ENCODE measurements around the gene SMPD4.
A peak's percentile ranks its signal among the peaks of the same experiment; 100 is the strongest.
"Not testable (repeated sequence)": the region's sequence is repeated elsewhere in the genome, so short reads cannot be mapped to it uniquely, and the experiment has no call there.

Gene SMPD4

DNA sequence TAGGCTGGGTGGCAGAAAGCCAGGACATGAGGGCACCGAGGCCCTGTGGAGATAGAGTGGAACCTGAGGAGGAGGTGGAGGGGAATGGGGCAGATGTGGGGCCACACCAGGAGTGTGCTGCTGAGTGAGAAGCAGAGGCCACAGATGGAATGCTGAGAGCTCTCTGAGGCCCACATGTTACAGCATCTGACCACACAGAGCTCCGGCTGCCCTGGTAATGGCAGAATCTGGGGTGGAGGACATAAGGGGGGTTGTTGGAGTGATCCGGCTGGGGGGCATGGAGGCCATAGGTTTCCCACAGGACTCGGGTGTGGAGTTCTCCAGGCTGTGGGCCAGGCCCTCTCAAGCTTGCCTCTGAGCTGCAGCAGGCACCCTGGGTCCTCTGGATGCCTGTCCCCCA is 4.5 kb upstream of the SMPD4 start:
- no peak for DNase-seq

GRCh38 chr2:130185436-130185835 is 4.0 kb upstream of the SMPD4 start:
- DNase-seq = no peak

DNA sequence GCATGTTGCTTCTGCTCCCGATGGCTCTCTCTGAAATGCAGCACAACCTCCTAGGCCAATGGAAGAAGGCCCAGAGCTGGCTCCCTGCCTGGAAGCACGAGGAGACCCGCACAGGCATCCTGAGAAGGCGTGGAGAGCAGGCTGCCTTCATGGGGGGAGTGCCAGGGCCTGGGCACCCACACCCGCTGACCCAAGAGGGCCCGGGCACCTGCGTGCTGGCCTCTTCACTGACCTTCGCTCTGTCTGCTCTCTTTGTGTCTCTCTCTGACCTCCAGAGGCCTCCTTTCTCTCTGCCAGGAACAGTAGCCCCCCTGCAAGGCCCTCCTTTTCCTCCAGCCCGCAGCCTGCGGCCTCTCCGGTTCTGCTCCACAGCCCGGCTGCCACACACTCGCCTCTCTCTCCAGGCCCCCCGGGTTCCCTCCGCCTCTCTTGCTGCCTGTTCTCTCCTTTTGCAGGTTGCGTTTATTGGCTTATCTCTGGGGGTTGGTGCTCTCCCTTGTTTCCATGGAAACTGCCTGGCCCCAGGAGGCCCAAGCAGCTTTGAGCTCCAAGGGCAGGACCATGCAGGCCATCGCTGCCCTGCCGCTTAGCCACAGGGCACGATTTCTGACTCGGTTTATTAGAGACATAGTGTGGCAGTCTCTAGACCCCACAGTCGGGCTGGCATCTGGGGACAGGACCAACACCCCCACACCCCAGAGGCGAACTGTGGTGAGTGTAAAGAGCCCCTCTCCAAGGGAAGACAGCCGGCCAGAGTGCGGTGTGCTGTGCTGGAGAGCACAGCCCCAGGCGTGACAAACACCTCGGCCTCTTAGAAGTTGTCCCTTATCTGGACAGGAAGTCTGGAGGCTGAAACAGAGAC is 2.3 kb upstream of the SMPD4 start:
- DNase-seq = peak; percentile 47

DNA sequence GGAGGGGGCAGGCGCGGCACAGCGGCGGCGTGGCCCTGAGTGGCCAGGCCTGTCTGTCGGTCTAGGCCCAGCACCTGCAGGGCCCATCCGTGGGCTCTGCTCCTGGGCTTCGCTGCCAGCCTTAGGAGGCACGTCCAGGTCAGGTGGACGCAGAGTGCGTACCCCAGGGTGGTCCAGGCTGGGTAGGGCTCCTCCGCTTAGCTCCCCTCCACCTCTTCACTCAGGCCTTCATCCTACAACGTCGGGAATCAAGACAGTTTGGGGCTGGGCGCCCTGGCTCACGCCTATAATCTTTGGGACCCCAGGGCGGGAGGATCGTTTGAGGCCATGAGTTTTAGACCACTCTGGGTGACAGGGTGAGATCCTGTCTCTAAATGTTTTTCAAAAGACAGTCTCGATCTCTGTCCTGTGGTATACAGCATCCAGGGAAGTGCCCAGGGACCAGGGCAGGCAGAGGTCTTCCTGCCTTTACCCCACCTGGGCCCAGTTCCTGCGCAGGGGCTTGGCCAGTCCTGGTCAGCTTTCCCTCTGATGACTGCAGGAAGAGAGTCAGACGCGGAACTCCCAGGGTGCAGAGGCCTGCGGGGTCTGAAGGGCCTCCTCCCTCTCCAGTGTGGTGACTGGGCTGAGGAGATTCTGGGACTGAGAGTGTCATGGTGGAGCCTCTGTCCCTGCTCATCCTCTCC is 1.6 kb upstream of the SMPD4 start:
- DNase-seq = not testable (repeated sequence)

DNA sequence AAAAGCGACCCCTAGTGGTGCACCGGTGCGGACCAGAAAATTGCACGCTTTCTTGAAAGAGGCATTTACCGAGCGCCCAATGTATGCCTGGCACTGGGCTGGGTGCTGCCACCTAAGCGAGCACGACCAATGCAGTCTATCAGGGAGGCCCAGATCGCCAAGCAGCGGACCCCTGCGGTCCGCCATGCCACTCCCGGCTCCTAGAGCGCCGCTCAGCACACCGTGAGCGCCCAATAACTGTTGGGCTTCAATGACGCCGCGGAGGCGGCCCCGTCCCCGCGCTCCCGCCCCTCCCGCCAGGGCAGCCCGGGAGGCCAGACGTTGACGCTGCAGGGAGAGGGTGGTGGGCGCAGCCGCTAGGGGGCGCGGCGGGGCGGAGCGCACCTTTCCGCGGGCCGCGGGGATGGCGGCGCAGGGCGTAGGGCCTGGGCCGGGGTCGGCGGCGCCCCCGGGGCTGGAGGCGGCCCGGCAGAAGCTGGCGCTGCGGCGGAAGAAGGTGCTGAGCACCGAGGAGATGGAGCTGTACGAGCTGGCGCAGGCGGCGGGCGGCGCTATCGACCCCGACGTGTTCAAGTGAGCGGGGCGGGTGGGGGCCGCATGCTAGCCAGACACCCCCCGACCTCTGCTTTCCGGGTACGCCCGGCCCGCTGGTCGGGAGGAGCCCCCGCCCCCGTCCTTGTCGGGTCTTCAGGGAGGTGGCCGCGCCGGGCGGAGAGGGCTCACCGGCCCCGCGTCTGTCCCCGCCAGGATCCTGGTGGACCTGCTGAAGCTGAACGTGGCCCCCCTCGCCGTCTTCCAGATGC is 679 bp upstream of the SMPD4 start, which contains the start of gene MZT2B:
Gene MZT2B, plus strand, starts transcription at position 383 of the 803 bp plus-strand sequence. Its CDS starts 21 bp downstream, at position 404.
- peak; percentile 96 for DNase-seq

DNA sequence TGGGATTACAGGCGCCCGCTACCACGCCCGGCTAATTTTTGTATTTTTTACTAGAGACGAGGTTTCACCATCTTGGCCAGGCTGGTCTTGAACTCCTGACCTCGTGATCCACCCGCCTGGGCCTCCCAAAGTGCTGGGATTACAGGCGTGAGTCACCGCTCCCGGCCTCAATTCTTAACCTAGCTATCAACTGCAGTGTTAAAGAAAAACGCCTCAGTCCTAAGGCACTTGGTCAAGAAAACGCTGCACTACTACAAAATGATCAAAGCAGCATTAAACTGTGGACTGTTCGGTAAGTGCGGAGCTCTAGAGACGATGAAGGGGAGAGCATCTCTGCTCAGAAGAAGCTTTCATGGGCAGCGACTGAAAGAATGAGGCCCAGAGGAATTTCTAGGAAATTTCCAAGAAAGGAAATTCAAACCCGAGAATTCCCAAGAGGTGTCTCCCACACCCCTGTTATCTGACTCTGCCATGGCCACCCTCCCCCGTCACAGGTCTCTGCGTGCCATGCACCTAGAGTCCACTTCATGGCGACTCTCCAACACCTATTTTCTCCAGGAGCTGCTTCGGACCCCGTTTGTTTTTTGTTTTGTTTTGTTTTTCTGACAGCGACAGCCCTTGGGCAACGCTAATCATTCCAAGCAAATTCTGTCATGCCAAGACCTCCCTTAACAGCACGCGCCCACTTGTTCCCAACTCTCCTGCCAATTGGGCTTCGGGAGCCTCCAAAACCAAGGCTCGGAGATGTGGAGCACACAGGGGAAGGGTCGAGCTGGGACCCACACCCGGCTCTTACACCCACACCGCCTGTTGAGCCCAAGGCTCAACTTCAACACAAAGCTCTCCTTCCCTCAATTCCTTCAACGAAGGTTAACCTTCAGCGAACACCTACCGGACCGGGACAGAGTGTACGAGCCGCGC is 738 bp downstream of the SMPD4 start:
- DNase-seq = not testable (repeated sequence)

- DNase-seq = not testable (repeated sequence)
Measured at GRCh38 chr2:130174866-130175265, 6.5 kb downstream of the SMPD4 start.

DNA sequence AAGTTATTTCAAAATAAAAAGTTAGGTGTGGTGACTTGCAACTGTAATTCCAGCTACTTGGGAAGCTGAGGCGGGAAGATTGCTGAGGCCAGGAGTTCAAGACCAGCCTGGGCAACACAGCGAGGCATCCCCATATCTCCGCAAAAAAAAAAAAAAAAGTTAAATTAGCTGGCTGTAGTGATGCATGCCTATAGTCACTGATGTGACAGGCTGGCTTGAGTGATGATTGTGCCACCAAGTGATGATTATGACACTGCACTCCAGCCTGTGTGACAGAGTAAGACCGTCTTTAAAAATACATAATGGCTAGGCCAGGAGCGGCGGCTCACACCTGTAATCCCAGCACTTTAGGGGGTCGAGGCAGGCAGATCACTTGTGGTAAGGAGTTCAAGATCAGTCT is 11.5 kb downstream of the SMPD4 start:
- DNase-seq = no peak

GRCh38 chr2:130169163-130169562 is 12.2 kb downstream of the SMPD4 start:
- DNase-seq = not testable (repeated sequence)

GRCh38 chr2:130166611-130167010 is 14.8 kb downstream of the SMPD4 start:
- DNase-seq = not testable (repeated sequence)

DNA sequence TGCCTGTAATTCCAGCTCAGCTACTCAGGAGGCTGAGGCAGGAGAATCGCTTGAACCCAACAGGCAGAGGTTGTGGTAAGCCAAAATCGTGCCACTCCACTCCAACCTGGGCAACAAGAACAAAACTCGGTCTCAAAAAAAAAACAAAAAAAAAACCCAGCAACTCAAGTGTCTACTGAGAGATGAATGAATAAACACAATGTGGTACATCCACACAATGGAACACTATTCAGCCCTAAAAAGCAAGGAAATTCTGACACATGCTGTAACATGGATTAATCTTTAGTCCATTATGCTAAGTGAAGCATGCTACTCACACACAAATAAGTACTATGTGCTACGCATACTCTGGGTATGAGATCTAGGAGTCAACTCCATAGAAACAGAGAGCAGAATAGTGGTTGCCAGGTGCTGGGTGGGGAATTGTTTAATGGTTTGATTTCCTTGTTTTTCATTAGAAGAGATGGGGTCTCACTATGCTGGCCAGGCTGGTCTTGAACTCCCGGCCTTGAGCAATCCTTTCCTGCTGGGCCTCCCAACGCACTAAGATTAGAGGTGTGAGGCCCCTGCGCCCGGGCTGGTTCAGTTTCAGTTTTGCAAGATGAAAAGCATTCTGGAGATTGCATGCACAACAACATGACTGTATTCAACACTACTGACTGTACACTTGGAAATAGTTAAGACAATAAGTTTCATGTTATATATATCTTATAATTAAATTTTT is 15.9 kb downstream of the SMPD4 start:
- DNase-seq = no peak

GRCh38 chr2:130162968-130163367 is 18.4 kb downstream of the SMPD4 start:
- no peak for DNase-seq

GRCh38 chr2:130162486-130162885 is 18.9 kb downstream of the SMPD4 start:
- not testable (repeated sequence) for DNase-seq

- not testable (repeated sequence) for DNase-seq
Measured at GRCh38 chr2:130160838-130161705, 20.3 kb downstream of the SMPD4 start.

DNA sequence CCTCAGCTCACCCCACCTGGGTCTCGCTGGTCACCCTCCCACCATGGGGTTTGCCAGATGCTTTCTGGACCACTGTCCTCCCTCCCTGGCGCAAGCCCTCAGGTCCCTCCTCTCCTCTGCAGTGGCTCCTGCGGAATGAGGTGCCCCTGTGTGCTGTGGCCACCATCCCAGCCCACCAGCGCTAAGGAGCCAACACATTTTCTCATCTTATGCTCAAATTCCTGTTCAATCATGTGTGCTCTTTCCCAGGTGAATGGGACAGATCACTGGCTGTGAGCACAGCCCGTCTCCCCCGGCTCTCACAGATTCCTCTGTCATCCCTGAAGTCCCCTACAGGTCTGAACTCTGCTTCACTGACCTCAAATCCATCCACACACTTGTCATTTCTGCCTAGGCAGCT is 21.3 kb downstream of the SMPD4 start:
- DNase-seq = no peak

DNA sequence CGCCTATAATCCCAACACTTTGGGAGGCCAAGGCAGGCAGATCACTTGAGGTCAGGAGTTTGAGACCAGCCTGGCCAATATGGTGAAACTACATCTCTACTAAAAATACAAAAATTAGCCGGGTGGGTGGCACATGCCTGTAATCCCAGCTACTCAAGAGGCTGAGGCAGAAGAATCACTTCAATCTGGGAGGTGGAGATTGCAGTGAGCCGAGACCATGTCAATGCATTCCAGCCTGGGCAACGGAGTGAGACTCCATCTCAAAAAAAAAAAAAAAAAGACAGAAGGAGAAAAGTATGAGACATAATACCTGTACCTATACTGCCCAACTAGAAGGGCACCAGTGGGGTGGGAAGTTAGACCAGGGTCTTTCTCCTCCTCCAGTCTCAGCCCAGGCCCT is 22.0 kb downstream of the SMPD4 start:
- DNase-seq = not testable (repeated sequence)

GRCh38 chr2:130158631-130159030 is 22.8 kb downstream of the SMPD4 start:
- DNase-seq = no peak

DNA sequence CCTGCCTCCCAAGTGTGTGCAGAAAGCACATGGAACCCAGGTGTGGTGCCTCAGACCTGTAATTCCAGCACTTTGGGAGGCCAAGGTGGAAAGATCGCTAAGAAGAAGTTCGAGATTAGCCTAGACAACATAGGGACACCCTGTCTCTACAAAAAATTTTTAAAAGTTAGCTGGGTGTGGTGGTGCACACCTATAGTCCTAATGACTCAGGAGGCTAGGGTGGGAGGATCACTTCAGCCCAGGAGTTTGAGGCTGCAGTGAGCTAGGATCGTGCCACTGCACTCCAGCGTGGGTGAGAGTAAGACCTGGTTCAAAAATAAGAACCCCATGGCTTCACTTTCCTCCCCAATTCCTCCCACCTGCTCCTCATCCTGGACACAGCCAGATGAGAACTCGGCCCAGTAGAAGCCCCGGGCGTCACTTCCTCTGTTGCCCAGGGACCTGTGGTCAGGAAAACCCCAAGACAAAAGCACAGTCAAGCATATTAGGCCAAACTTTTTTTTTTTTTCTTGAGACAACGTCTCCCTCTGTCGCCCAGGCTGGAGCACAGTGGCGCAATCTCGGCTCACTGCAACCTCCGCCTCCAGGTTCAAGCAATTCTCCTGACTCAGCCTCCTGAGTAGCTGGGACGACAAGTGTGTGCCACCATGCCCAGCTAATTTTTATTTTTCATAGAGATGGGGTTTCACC is 23.4 kb downstream of the SMPD4 start:
- peak; percentile 40 for DNase-seq

GRCh38 chr2:130157354-130157753 is 24.0 kb downstream of the SMPD4 start:
- DNase-seq = peak; percentile 22

- DNase-seq = no peak
Measured at GRCh38 chr2:130156624-130157004, 24.8 kb downstream of the SMPD4 start.
